Esophagus muscularis mucosa (tissue), 4 donors: ENCODE data around the gene IGFBPL1. TPM values are rescaled to one million over a fixed set of nuclear protein-coding genes. Genes with fewer than 3 reads are reported as not detected.
A peak's percentile ranks its signal among the peaks of the same experiment; 100 is the strongest.

Source experiments
- DNase-seq: peaks from one replicate; pipeline ENCODE4 v3.0.0-alpha.2; 2017; ENCODE audit errors: extremely low spot score
- H3K27ac ChIP-seq, 4 donors: fragments of 200-600 bp; sonication (generic); replicated peaks in 1 of 4; 1 replicate in 3 of 4; 2 replicates in 1 of 4; pipeline ENCODE4 v1.5.1; 2016 to 2019; ENCODE audit warnings: mild to moderate bottlenecking in 1 of 4
- H3K27me3 ChIP-seq, 4 donors: fragments of 200-600 bp; sonication (generic); one replicate each; pipeline versions ENCODE4 v1.5.1 to v1.6.0; 2016 to 2019
- H3K36me3 ChIP-seq, 4 donors: fragments of 200-600 bp; sonication (generic); one replicate each; pipeline ENCODE4 v1.5.1; 2016 to 2019
- H3K4me1 ChIP-seq, 4 donors: fragments of 200-600 bp; sonication (generic); one replicate each; pipeline ENCODE4 v1.5.1; 2016 to 2019
- H3K4me3 ChIP-seq, 4 donors: fragments of 200-600 bp; sonication (generic); 1 replicate in 2 of 4; 2 replicates in 2 of 4; pipeline ENCODE4 v1.5.1; 2016 to 2019; ENCODE audit warnings: mild to moderate bottlenecking in 4 of 4, moderate library complexity in 1 of 4
- H3K9me3 ChIP-seq, 4 donors: fragments of 200-600 bp; sonication (generic); 1 replicate in 3 of 4; 2 replicates in 1 of 4; pipeline ENCODE4 v1.5.1; 2016 to 2019
- CTCF ChIP-seq, 3 experiments: fragments of 200-600 bp in 2 of 3; fragments of 450-650 bp in 1 of 3; sonication (generic) in 2 of 3; IDR thresholded peaks; one replicate each; pipeline ENCODE4 v1.5.1; 2017 to 2019; ENCODE audit warnings: antibody characterized with exemption in 3 of 3, mild to moderate bottlenecking in 2 of 3, moderate library complexity in 1 of 3
- EP300 ChIP-seq: sonication (generic); formaldehyde crosslinking; IDR thresholded peaks from one replicate; pipeline ENCODE4 v1.6.1; 2017; ENCODE audit warnings: antibody characterized with exemption
- POLR2A ChIP-seq: fragments of 450-650 bp; IDR thresholded peaks from one replicate; pipeline ENCODE4 v1.6.1; 2017; ENCODE audit warnings: antibody characterized with exemption, moderate library complexity, mild to moderate bottlenecking, low read depth
- POLR2AphosphoS5 ChIP-seq, 2 donors: sonication (generic); formaldehyde crosslinking; IDR thresholded peaks; one replicate each; pipeline ENCODE4 v1.6.1; 2017; ENCODE audit warnings: antibody characterized with exemption in 2 of 2
- WGBS: methylation state at CpG from one replicate; pipeline ENCODE4 v1.1.5; 2018; 5-methylcytosine and 5-hydroxymethylcytosine counted together
- intact Hi-C: fragments of 100-400 bp; cut with DNase I; formaldehyde crosslinking; loops from one replicate; pipeline ENCODE4 v1.15.1; 2023
- total RNA-seq, 4 donors: library from RNA; depleted of rRNA; stranded (reverse); fragments of >200 nt; gene quantifications; one replicate each; pipeline versions ENCODE4 v1.1.0 to v1.2.1, GENCODE V29; 2016

Gene IGFBPL1
- total RNA-seq, 4 donors from 2014 or later = 0.78 to 3.7 (median 1.5) TPM

DNA sequence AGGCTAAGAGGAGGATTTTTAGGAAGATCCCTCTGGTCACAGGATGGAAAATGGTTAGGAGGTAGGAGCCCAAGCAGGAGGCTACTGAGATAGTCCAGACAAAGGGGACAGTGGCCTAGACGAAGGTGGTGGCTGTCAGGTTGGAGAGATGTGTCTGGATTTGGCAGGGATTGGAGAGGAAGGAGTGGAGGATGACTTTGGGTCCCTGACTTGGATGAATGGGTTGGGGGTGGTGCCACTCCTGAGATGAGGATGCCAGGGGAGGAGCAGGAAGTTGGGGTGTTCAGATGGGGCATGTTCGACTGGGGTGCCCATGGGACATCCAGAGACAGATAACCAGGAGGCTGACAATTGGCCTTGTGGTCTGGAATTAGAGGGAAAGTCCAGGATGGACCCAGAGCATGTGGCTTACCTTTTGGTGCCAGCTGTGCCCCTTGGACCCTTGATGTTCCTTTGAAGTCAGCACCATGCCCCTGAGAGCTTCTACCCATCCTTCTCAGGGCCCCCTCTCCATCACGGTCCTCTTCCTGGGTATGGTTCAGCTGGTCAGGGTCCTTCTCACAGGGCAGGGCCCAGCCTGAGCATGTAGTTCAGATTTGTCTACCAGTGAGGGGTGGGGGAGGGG lies 15.1 kb upstream of the IGFBPL1 start:
- intact Hi-C loops = loop anchor here (10.0 kb wide), 1 partner anchor 525 kb away; no protein-coding TSS in a partner anchor
- TF ChIP-seq CTCF (IDR thresholded peaks at IDR 0.05) (no peak), POLR2AphosphoS5 (IDR thresholded peaks at IDR 0.05) (no peak), EP300 (no peak), POLR2A (no peak)
- DNase-seq = peak; percentile 84
- Histone ChIP-seq H3K27ac (no peak overlapping the region), H3K27me3 (peaks cover 0 to 7% (median 0%) of the 10 kb centered on the region in 4 donors), H3K9me3 (no peaks in the 10 kb centered on the region), H3K4me3 (no peak overlapping the region), H3K4me1 (no peaks in the 10 kb centered on the region), H3K36me3 (no peaks in the 10 kb centered on the region)
- WGBS = 70% methylated on average over 2 of the region's 3 CpGs

GRCh38 chr9:38437193-38437823 lies 13.1 kb upstream of the IGFBPL1 start:
- peaks cover 0 to 7% (median 0%) of the 10 kb centered on the region in 4 donors for H3K27me3 ChIP-seq
- no peak overlapping the region for H3K4me3 ChIP-seq
- intact Hi-C loops = loop anchor here (10.0 kb wide), 1 partner anchor 523 kb away; no protein-coding TSS in a partner anchor
- H3K27ac ChIP-seq = no peak overlapping the region
- H3K9me3 ChIP-seq = no peaks in the 10 kb centered on the region
- TF ChIP-seq POLR2A (no peak), EP300 (no peak), CTCF (IDR thresholded peaks at IDR 0.05) (no peak), POLR2AphosphoS5 (IDR thresholded peaks at IDR 0.05) (no peak)
- no peaks in the 10 kb centered on the region for H3K36me3 ChIP-seq
- WGBS = 74% methylated on average over 7 of the region's 11 CpGs
- no peak for DNase-seq
- no peaks in the 10 kb centered on the region for H3K4me1 ChIP-seq

GRCh38 chr9:38436708-38437107 lies 12.5 kb upstream of the IGFBPL1 start:
- intact Hi-C loops = loop anchor here (10.0 kb wide), 1 partner anchor 522 kb away; no protein-coding TSS in a partner anchor
- no peak for TF ChIP-seq CTCF (IDR thresholded peaks at IDR 0.05)
- no peak for TF ChIP-seq POLR2AphosphoS5 (IDR thresholded peaks at IDR 0.05)
- TF ChIP-seq POLR2A = no peak
- TF ChIP-seq EP300 = no peak
- Histone ChIP-seq H3K4me3 (no peak overlapping the region), H3K27ac (no peak overlapping the region), H3K27me3 (peaks cover 0 to 7% (median 0%) of the 10 kb centered on the region in 4 donors), H3K9me3 (no peaks in the 10 kb centered on the region), H3K4me1 (no peaks in the 10 kb centered on the region), H3K36me3 (no peaks in the 10 kb centered on the region)
- WGBS = 89% methylated on average over 2 of the region's 2 CpGs
- DNase-seq = no peak

GRCh38 chr9:38435521-38435920 lies 11.3 kb upstream of the IGFBPL1 start:
- Histone ChIP-seq H3K27ac (no peak overlapping the region), H3K4me3 (no peak overlapping the region), H3K27me3 (peaks cover 0 to 7% (median 0%) of the 10 kb centered on the region in 4 donors), H3K4me1 (no peaks in the 10 kb centered on the region), H3K9me3 (no peaks in the 10 kb centered on the region), H3K36me3 (no peaks in the 10 kb centered on the region)
- 65% methylated on average over 2 of the region's 2 CpGs for WGBS
- no peak for DNase-seq
- TF ChIP-seq POLR2A (no peak), POLR2AphosphoS5 (IDR thresholded peaks at IDR 0.05) (no peak), CTCF (IDR thresholded peaks at IDR 0.05) (no peak), EP300 (no peak)
- intact Hi-C loops = loop anchor here (10.0 kb wide), 1 partner anchor 521 kb away; no protein-coding TSS in a partner anchor
